ENCODE data around the gene DSC1. TPM values are rescaled to one million over a fixed set of nuclear protein-coding genes. Genes with fewer than 3 reads are reported as not detected.

The DSC1 gene
- polyA plus RNA-seq, 1 donor (not counting 4 experiments of a cell fraction or from before 2014, with no cell fraction given) = 11.2 TPM

DNA sequence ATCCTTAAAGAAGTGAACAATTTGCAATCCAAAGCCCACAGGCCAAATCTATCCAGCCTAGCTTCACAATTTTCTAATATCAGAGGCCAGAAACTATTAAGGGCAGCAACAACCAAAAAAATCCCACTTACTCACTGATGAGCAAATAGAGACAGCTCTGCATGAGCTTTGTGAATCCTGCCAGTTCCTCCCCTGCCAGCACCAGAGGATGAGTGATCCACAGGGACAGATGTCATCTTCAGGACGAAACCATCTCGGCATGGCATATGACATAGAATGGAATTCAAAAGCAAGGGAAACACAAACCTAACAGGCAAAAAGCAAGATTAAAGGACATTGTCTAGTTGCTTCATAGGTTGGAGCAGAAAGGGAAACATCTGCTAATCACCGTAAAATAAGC lies 58.2 kb downstream of the DSC1 start:
- no peaks in the 10 kb centered on the region for H4K20me1 ChIP-seq (ENCODE audit: control insufficient read depth, extremely low read depth, insufficient read depth, low read length)
- no peaks in the 10 kb centered on the region for H3K36me3 ChIP-seq (ENCODE audit: control insufficient read depth in 2 of 2, extremely low read depth in 1 of 2, insufficient read depth in 2 of 2, low read length in 2 of 2)
- dilution Hi-C loops (cut with MboI; ENCODE audit: extremely low pct_ligation_motif_present, low sequenced_read_pairs) = no loop called here
- H3K79me2 ChIP-seq (ENCODE audit: control insufficient read depth, insufficient read depth, low read length) = peaks cover 20% of the 10 kb centered on the region
- H3K27me3 ChIP-seq (ENCODE audit: control insufficient read depth, extremely low read depth, insufficient read depth, low read length) = no peaks in the 10 kb centered on the region
- DNase-seq (ENCODE audit: low read depth, low spot score) (no peak), FAIRE-seq (peak; percentile 17)
- no peak overlapping the region for H3K4me2 ChIP-seq (ENCODE audit: control insufficient read depth, extremely low read depth, insufficient read depth, low read depth, low read length)
- no peaks in the 10 kb centered on the region for H3K9me1 ChIP-seq (ENCODE audit: control insufficient read depth, extremely low read depth, insufficient read depth, low read length)
- no peak overlapping the region for H2AFZ ChIP-seq (ENCODE audit: control insufficient read depth, low read length)
- H3K4me3 ChIP-seq (ENCODE audit: control insufficient read depth in 2 of 3, extremely low read depth in 1 of 3, insufficient read depth in 2 of 3, low read depth in 1 of 3, low read length in 3 of 3) = no peak overlapping the region
- no peak overlapping the region for H3K27ac ChIP-seq (ENCODE audit: control insufficient read depth, insufficient read depth, low read length)
- H3K9ac ChIP-seq (ENCODE audit: control insufficient read depth, extremely low read depth, insufficient read depth, low read length) = no peak overlapping the region
- peaks cover 28% of the 10 kb centered on the region for H3K4me1 ChIP-seq (ENCODE audit: control insufficient read depth, extremely low read depth, insufficient read depth, low read length)
- no peaks in the 10 kb centered on the region for H3K9me3 ChIP-seq (ENCODE audit: control insufficient read depth, low read depth, low read length)
- TF ChIP-seq, protein P1, sequence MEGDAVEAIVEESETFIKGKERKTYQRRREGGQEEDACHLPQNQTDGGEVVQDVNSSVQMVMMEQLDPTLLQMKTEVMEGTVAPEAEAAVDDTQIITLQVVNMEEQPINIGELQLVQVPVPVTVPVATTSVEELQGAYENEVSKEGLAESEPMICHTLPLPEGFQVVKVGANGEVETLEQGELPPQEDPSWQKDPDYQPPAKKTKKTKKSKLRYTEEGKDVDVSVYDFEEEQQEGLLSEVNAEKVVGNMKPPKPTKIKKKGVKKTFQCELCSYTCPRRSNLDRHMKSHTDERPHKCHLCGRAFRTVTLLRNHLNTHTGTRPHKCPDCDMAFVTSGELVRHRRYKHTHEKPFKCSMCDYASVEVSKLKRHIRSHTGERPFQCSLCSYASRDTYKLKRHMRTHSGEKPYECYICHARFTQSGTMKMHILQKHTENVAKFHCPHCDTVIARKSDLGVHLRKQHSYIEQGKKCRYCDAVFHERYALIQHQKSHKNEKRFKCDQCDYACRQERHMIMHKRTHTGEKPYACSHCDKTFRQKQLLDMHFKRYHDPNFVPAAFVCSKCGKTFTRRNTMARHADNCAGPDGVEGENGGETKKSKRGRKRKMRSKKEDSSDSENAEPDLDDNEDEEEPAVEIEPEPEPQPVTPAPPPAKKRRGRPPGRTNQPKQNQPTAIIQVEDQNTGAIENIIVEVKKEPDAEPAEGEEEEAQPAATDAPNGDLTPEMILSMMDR (optimal IDR thresholded peaks at IDR 0.05 in 1 of 3, IDR thresholded peaks at IDR 0.05 in 1 of 3, conservative IDR thresholded peaks at IDR 0.05 in 1 of 3; ENCODE audit: extremely low read depth in 1 of 3, insufficient read depth in 2 of 3, low read length in 3 of 3) = no peak
- no peak for TF ChIP-seq EZH2 (IDR thresholded peaks at IDR 0.05; ENCODE audit: low read length)

DNA sequence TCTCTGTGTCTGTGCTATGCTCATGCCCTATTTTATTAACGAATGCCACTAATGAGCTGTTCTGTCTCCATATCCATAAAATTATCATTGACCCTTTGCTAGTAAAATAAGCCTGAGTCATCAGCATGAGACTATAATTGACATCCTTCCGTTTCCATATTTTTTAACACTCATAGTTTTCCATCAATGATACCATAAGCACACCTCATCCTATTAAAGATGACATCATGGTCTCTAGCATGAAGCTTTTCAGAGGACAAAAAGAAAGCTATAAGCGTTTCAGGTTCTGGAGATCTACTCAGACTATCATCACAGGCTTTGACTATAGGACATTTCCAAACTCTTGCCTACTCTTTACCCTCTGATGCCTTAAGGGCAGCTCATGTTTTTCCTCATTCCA lies 59.2 kb downstream of the DSC1 start:
- Histone ChIP-seq H2AFZ (ENCODE audit: control insufficient read depth, low read length) (peak overlapping the region; percentile 44), H3K4me1 (ENCODE audit: control insufficient read depth, extremely low read depth, insufficient read depth, low read length) (peaks cover 31% of the 10 kb centered on the region), H3K4me2 (ENCODE audit: control insufficient read depth, extremely low read depth, insufficient read depth, low read depth, low read length) (peak overlapping the region; percentile 96), H3K4me3 (ENCODE audit: control insufficient read depth in 2 of 3, extremely low read depth in 1 of 3, insufficient read depth in 2 of 3, low read depth in 1 of 3, low read length in 3 of 3) (peak overlapping the region; percentile 8 to 36 (median 24)), H3K27ac (ENCODE audit: control insufficient read depth, insufficient read depth, low read length) (peak overlapping the region; percentile 90), H3K79me2 (ENCODE audit: control insufficient read depth, insufficient read depth, low read length) (peaks cover 31% of the 10 kb centered on the region), H3K9ac (ENCODE audit: control insufficient read depth, extremely low read depth, insufficient read depth, low read length) (peak overlapping the region; percentile 92), H3K9me3 (ENCODE audit: control insufficient read depth, low read depth, low read length) (no peaks in the 10 kb centered on the region), H3K27me3 (ENCODE audit: control insufficient read depth, extremely low read depth, insufficient read depth, low read length) (no peaks in the 10 kb centered on the region), H4K20me1 (ENCODE audit: control insufficient read depth, extremely low read depth, insufficient read depth, low read length) (no peaks in the 10 kb centered on the region), H3K36me3 (ENCODE audit: control insufficient read depth in 2 of 2, extremely low read depth in 1 of 2, insufficient read depth in 2 of 2, low read length in 2 of 2) (no peaks in the 10 kb centered on the region), H3K9me1 (ENCODE audit: control insufficient read depth, extremely low read depth, insufficient read depth, low read length) (no peaks in the 10 kb centered on the region)
- TF ChIP-seq EZH2 (IDR thresholded peaks at IDR 0.05; ENCODE audit: low read length) = no peak
- TF ChIP-seq, protein P1 (optimal IDR thresholded peaks at IDR 0.05 in 1 of 3, IDR thresholded peaks at IDR 0.05 in 1 of 3, conservative IDR thresholded peaks at IDR 0.05 in 1 of 3; ENCODE audit: extremely low read depth in 1 of 3, insufficient read depth in 2 of 3, low read length in 3 of 3) = no peak
- dilution Hi-C loops (cut with MboI; ENCODE audit: extremely low pct_ligation_motif_present, low sequenced_read_pairs) = no loop called here
- DNase-seq (ENCODE audit: low read depth, low spot score) = peak; percentile 71
- no peak for FAIRE-seq
